H9 (cell line): ENCODE measurements around the gene TMEM60. TPM values are rescaled to one million over a fixed set of nuclear protein-coding genes. Genes with fewer than 3 reads are reported as not detected.

Source experiments
- DNase-seq: peaks from one replicate; pipeline ENCODE4 v3.0.0-alpha.2; 2017
- H2AFZ ChIP-seq: one replicate; pipeline ENCODE4 v1.6.1; 2013; ENCODE audit warnings: mild to moderate bottlenecking, low read length, control low read depth, moderate library complexity
- H2AK5ac ChIP-seq: 2 replicates; pipeline ENCODE4 v1.6.1; 2013; ENCODE audit warnings: low read length, control low read depth, mixed read lengths; ENCODE audit not compliant: insufficient read length
- H2BK120ac ChIP-seq: one replicate; pipeline ENCODE4 v1.6.1; 2013; ENCODE audit warnings: low read depth, mild to moderate bottlenecking, low read length, control low read depth, inconsistent platforms; ENCODE audit not compliant: poor library complexity, severe bottlenecking
- H2BK12ac ChIP-seq: 2 replicates; pipeline ENCODE4 v1.6.1; 2013; ENCODE audit warnings: low read length, control low read depth, mixed read lengths, low read depth; ENCODE audit not compliant: insufficient read length
- H2BK15ac ChIP-seq: 2 replicates; pipeline ENCODE4 v1.6.1; 2013; ENCODE audit warnings: low read depth, low read length, control low read depth
- H2BK20ac ChIP-seq: one replicate; pipeline ENCODE4 v1.6.1; 2013; ENCODE audit warnings: low read depth, mild to moderate bottlenecking, low read length, control low read depth, inconsistent platforms; ENCODE audit not compliant: poor library complexity, severe bottlenecking
- H2BK5ac ChIP-seq: 2 replicates; pipeline ENCODE4 v1.6.1; 2013; ENCODE audit warnings: low read length, control low read depth, mixed read lengths; ENCODE audit not compliant: insufficient read length
- H3K14ac ChIP-seq: 2 replicates; pipeline ENCODE4 v1.6.1; 2013; ENCODE audit warnings: low read length, control low read depth; ENCODE audit not compliant: insufficient read depth
- H3K18ac ChIP-seq: 2 replicates; pipeline ENCODE4 v1.6.1; 2013; ENCODE audit warnings: low read depth, mild to moderate bottlenecking, mixed read lengths, low read length, control low read depth; ENCODE audit not compliant: insufficient read length
- H3K23ac ChIP-seq: 2 replicates; pipeline ENCODE4 v1.6.1; 2013; ENCODE audit warnings: low read length, control low read depth, mixed read lengths, low read depth; ENCODE audit not compliant: insufficient read length
- H3K23me2 ChIP-seq: 2 replicates; pipeline ENCODE4 v1.6.1; 2013; ENCODE audit warnings: low read depth, mild to moderate bottlenecking, mixed read lengths, low read length, control low read depth; ENCODE audit not compliant: insufficient read length, poor library complexity, severe bottlenecking
- H3K27ac ChIP-seq: 2 replicates; pipeline ENCODE4 v1.5.1; 2013; ENCODE audit warnings: low read length, control low read depth, mixed read lengths, low read depth; ENCODE audit not compliant: insufficient read length
- H3K27me3 ChIP-seq: 2 replicates; pipeline ENCODE4 v1.6.1; 2013; ENCODE audit warnings: low read length, control low read depth, inconsistent platforms; ENCODE audit not compliant: insufficient read depth
- H3K4ac ChIP-seq: 2 replicates; pipeline ENCODE4 v1.6.1; 2013; ENCODE audit warnings: low read depth, mild to moderate bottlenecking, control low read depth, inconsistent platforms, low read length, moderate library complexity
- H3K4me1 ChIP-seq: 2 replicates; pipeline ENCODE4 v1.6.1; 2013; ENCODE audit warnings: low read length, control low read depth, inconsistent platforms; ENCODE audit not compliant: insufficient read depth
- H3K4me2 ChIP-seq: 2 replicates; pipeline ENCODE4 v1.6.1; 2013; ENCODE audit warnings: low read length, control low read depth, mixed read lengths; ENCODE audit not compliant: insufficient read length, insufficient read depth
- H3K56ac ChIP-seq: 2 replicates; pipeline ENCODE4 v1.6.1; 2013; ENCODE audit warnings: low read depth, mild to moderate bottlenecking, mixed read lengths, low read length, control low read depth; ENCODE audit not compliant: insufficient read length
- H3K79me1 ChIP-seq: 2 replicates; pipeline ENCODE4 v1.6.1; 2013; ENCODE audit warnings: low read depth, mild to moderate bottlenecking, moderate library complexity, low read length, control low read depth, inconsistent platforms; ENCODE audit not compliant: insufficient read depth, poor library complexity, severe bottlenecking
- H3K79me2 ChIP-seq: 2 replicates; pipeline ENCODE4 v1.6.1; 2013; ENCODE audit warnings: low read length, control low read depth, inconsistent platforms; ENCODE audit not compliant: insufficient read depth
- H3K9ac ChIP-seq: 2 replicates; pipeline ENCODE4 v1.6.1; 2013; ENCODE audit warnings: low read length, control low read depth, mixed read lengths; ENCODE audit not compliant: insufficient read length; ENCODE audit errors: extremely low read depth
- H3K9me3 ChIP-seq: one replicate; pipeline ENCODE4 v1.6.1; 2013; ENCODE audit warnings: low read depth, low read length, inconsistent platforms; ENCODE audit not compliant: control insufficient read depth
- H3T11ph ChIP-seq: one replicate; pipeline ENCODE4 v1.6.1; 2013; ENCODE audit warnings: mild to moderate bottlenecking, low read length, control low read depth, inconsistent platforms
- H4K20me1 ChIP-seq: one replicate; pipeline ENCODE4 v1.6.1; 2013; ENCODE audit not compliant: control insufficient read depth, insufficient read length, insufficient read depth
- H4K5ac ChIP-seq: 2 replicates; pipeline ENCODE4 v1.6.1; 2013; ENCODE audit warnings: low read depth, mild to moderate bottlenecking, mixed read lengths, low read length, control low read depth; ENCODE audit not compliant: insufficient read length
- H4K8ac ChIP-seq: replicated peaks from 2 replicates; pipeline ENCODE4 v1.6.1; 2013; ENCODE audit warnings: low read length, control low read depth, mixed read lengths, low read depth; ENCODE audit not compliant: insufficient read length
- H4K91ac ChIP-seq: 2 replicates; pipeline ENCODE4 v1.6.1; 2013; ENCODE audit warnings: low read depth, mild to moderate bottlenecking, moderate library complexity, mixed read lengths, low read length, control low read depth; ENCODE audit not compliant: insufficient read length
- H3K27ac Mint-ChIP-seq, 3 experiments: 2 replicates in 2 of 3; 3 replicates in 1 of 3; pipeline ENCODE4 v1.8.0; 2020 to 2021; ENCODE audit warnings: mixed read lengths in 3 of 3, mild to moderate bottlenecking in 1 of 3, moderate library complexity in 1 of 3
- H3K27me3 Mint-ChIP-seq: 2 replicates; pipeline ENCODE4 v1.8.0; 2021; ENCODE audit warnings: low read depth, mild to moderate bottlenecking, moderate library complexity, mixed read lengths
- H3K36me3 Mint-ChIP-seq, 3 experiments: 2 replicates in 2 of 3; 3 replicates in 1 of 3; pipeline ENCODE4 v1.8.0; 2020 to 2021; ENCODE audit warnings: low read depth in 3 of 3, mixed read lengths in 3 of 3; ENCODE audit not compliant: insufficient read depth in 1 of 3
- H3K4me1 Mint-ChIP-seq, 2 experiments: 2 replicates each; pipeline ENCODE4 v1.8.0; 2020; ENCODE audit warnings: mixed read lengths in 2 of 2
- H3K4me3 Mint-ChIP-seq, 2 experiments: 2 replicates in 1 of 2; 3 replicates in 1 of 2; pipeline ENCODE4 v1.8.0; 2020 to 2021; ENCODE audit warnings: mild to moderate bottlenecking in 2 of 2, mixed read lengths in 2 of 2, moderate library complexity in 1 of 2
- H3K9me3 Mint-ChIP-seq, 2 experiments: 2 replicates in 1 of 2; 3 replicates in 1 of 2; pipeline ENCODE4 v1.8.0; 2020; ENCODE audit warnings: mild to moderate bottlenecking in 2 of 2, mixed read lengths in 2 of 2, moderate library complexity in 1 of 2
- CTCF ChIP-seq: fragments of 200-600 bp; sonication (generic); conservative IDR thresholded peaks from 3 replicates; pipeline ENCODE4 v1.8.0; 2021; ENCODE audit warnings: antibody characterized with exemption, mild to moderate bottlenecking
- WGBS: extraction: QIAGEN DNeasy Blood & Tissue Kit; methylation state at CpG from one replicate; pipeline ENCODE4 v1.1.7; 2013; ENCODE audit warnings: missing lambda C conversion rate, low lambda C conversion rate, mixed read lengths; ENCODE audit not compliant: insufficient read length; ENCODE audit errors: extremely low coverage; 5-methylcytosine and 5-hydroxymethylcytosine counted together
- total RNA-seq: library from RNA; stranded (reverse); gene quantifications from 2 replicates; pipeline ENCODE4 v1.2.1, GENCODE V29; 2021

TMEM60 gene
- total RNA-seq, 1 experiment from 2014 or later = 14.3 TPM

GRCh38 chr7:77760809-77761453 is 37.3 kb downstream of the TMEM60 start:
- peaks cover 2% of the 10 kb centered on the region for H3K79me1 ChIP-seq
- no peak overlapping the region for H3T11ph ChIP-seq
- no peak overlapping the region for H3K23ac ChIP-seq
- no CpG with 5 or more reads among the region's 10 CpGs for WGBS
- H4K91ac ChIP-seq = no peak overlapping the region
- no peak for DNase-seq
- H3K79me2 ChIP-seq = peaks cover 2% of the 10 kb centered on the region; the same call in 1 of the 2 replicates
- H2BK120ac ChIP-seq = no peak overlapping the region
- no peak overlapping the region for H2BK5ac ChIP-seq
- H3K23me2 ChIP-seq = no peaks in the 10 kb centered on the region
- no peaks in the 10 kb centered on the region for H4K20me1 ChIP-seq
- no peaks in the 10 kb centered on the region for H3K27me3 Mint-ChIP-seq
- peaks cover 0 to 4% (median 0%) of the 10 kb centered on the region in 3 experiments; a peak in 4 of 7 replicates for H3K36me3 Mint-ChIP-seq
- H3K4ac ChIP-seq = no peak overlapping the region
- H3K56ac ChIP-seq = no peak overlapping the region
- no peak overlapping the region for H3K18ac ChIP-seq
- no peak overlapping the region for H3K27ac ChIP-seq
- H3K14ac ChIP-seq = no peak overlapping the region
- TF ChIP-seq CTCF = no peak
- H3K9ac ChIP-seq = no peak overlapping the region
- no peak overlapping the region for H4K8ac ChIP-seq
- H2AFZ ChIP-seq = no peak overlapping the region
- H3K9me3 Mint-ChIP-seq = no peaks in the 10 kb centered on the region
- H4K5ac ChIP-seq = no peak overlapping the region
- H3K4me1 Mint-ChIP-seq = peaks cover 2 to 4% of the 10 kb centered on the region in 2 experiments; a peak in 3 of 4 replicates
- no peak overlapping the region for H3K4me2 ChIP-seq
- H3K4me1 ChIP-seq = no peaks in the 10 kb centered on the region; the same call in 1 of the 2 replicates
- H3K27me3 ChIP-seq = no peaks in the 10 kb centered on the region
- no peak overlapping the region for H2BK20ac ChIP-seq
- no peak overlapping the region for H3K4me3 Mint-ChIP-seq
- H2BK15ac ChIP-seq = no peak overlapping the region
- no peak overlapping the region; a peak in 1 of 7 replicates for H3K27ac Mint-ChIP-seq
- H3K9me3 ChIP-seq = no peaks in the 10 kb centered on the region
- no peak overlapping the region for H2BK12ac ChIP-seq
- no peak overlapping the region for H2AK5ac ChIP-seq
